ENCODE measurements around the gene OPN3.

The OPN3 gene

DNA sequence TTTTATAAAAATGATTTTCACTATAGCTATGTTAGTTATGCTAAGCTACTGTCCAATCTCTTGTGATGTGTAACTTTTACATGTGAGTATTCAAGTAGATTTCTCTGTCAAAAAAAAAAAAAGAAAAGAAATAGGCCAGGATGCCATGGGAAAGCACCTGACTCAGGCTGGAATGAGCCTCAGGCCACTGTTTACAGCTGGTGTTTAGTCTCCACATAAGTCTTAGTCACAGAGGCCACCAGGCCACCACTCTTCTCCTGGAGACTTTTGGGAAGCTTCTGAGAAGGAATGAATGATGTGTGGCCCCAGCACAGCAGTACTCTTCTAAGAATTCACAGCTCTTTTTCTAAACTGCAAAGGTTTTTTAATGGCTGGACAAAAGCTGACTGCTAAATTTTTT lies 48.9 kb downstream of the OPN3 start:
- no peak for TF ChIP-seq CTCF (IDR thresholded peaks at IDR 0.05; ENCODE audit: low read depth, low read length)
- H3K4me3 ChIP-seq (ENCODE audit: low read depth, low read length) = no peak overlapping the region

- no peak for TF ChIP-seq CTCF (IDR thresholded peaks at IDR 0.05; ENCODE audit: low read depth, low read length)
- no peak overlapping the region for H3K4me3 ChIP-seq (ENCODE audit: low read depth, low read length)
Observed at GRCh38 chr1:241590719-241591118, 49.5 kb downstream of the OPN3 start.

DNA sequence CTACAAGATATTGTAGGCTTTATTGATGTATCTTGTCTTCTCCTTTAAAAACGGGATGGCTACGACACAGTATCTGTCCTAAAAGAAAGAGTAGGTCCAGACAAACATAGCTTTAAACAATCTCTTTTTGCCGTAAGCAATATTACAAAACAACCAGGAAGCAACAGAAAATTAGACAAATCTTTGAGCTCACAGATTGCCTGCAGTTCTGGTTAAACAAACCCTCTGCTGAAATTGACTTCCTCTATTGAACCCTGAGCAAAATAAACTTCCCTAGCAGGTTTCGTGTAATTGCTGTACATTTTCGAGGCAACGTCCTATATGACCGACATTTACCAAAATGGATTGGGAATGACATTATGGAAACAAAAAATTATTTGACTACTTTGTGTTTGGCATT lies 50.6 kb downstream of the OPN3 start:
- TF ChIP-seq CTCF (IDR thresholded peaks at IDR 0.05; ENCODE audit: low read depth, low read length) = no peak

DNA sequence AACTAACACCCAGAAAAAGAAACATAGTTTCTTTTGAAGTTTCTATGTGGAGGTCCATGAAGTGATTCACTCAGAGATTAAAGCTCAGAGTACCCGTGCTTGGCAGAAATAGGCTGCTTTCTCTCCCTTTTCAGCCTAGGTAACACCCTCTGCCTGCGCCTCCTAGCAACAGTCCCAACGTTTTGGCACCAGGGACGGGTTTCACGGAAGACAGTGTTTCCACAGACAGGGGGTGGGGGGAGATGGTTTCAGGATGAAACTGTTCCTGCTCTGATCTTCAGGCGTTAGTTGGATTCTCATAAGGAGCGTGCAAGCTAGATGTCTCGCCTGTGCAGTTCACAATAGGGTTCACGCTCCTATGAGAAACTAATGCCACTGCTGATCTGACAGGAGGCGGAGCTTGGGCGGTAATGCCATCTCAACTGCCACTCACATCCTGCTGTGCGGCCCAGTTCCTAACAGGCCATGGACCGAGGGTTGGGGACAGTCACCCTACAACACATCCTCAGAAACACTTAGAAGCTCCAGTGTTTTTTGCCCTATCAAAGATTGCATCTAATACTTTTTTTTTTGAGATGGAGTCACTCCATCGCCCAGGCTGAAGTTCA lies 53.2 kb downstream of the OPN3 start:
- no peak for TF ChIP-seq CTCF (IDR thresholded peaks at IDR 0.05; ENCODE audit: low read depth, low read length)
- H3K4me3 ChIP-seq (ENCODE audit: low read depth, low read length) = no peak overlapping the region

More for the DNA sequence above, 50.6 kb downstream of the OPN3 start:
- H3K4me3 ChIP-seq (ENCODE audit: low read depth, low read length) = no peak overlapping the region

- TF ChIP-seq CTCF (IDR thresholded peaks at IDR 0.05; ENCODE audit: low read depth, low read length) = no peak
- no peak overlapping the region for H3K4me3 ChIP-seq (ENCODE audit: low read depth, low read length)
Observed at GRCh38 chr1:241582921-241583321, 57.2 kb downstream of the OPN3 start.

- no peak for TF ChIP-seq CTCF (IDR thresholded peaks at IDR 0.05; ENCODE audit: low read depth, low read length)
Observed at GRCh38 chr1:241579434-241579833, 60.7 kb downstream of the OPN3 start.

DNA sequence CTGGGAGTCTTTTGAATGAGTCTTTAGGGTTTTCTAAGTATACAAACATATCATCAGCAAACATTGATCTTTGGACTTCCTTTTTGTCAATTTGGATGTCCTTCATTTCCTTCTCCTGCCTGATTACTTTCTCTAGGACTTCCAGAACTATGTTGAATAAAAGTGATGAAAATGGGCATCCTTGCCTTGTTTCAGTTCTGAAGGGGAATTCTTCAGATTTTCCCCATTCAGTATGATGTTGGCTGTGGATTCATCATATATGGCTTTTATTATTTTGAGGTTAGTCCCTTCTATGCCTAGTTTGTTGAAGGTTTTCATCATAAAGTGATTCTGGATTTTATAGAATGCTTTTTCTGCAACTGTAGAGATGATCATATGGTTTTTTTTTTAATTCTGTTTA lies 66.0 kb downstream of the OPN3 start:
- no peak for TF ChIP-seq CTCF (IDR thresholded peaks at IDR 0.05; ENCODE audit: low read depth, low read length)
- H3K4me3 ChIP-seq (ENCODE audit: low read depth, low read length) = no peak overlapping the region

More at GRCh38 chr1:241579434-241579833, 60.7 kb downstream of the OPN3 start:
- no peak overlapping the region for H3K4me3 ChIP-seq (ENCODE audit: low read depth, low read length)
